ENCODE measurements around the gene ISCU. TPM values are rescaled to one million over a fixed set of nuclear protein-coding genes. Genes with fewer than 3 reads are reported as not detected.

Gene ISCU
- total and polyA plus RNA-seq, 2 donors (not counting 3 experiments of a cell fraction or from before 2014, with no cell fraction given): 74.8 to 78.6 TPM

DNA sequence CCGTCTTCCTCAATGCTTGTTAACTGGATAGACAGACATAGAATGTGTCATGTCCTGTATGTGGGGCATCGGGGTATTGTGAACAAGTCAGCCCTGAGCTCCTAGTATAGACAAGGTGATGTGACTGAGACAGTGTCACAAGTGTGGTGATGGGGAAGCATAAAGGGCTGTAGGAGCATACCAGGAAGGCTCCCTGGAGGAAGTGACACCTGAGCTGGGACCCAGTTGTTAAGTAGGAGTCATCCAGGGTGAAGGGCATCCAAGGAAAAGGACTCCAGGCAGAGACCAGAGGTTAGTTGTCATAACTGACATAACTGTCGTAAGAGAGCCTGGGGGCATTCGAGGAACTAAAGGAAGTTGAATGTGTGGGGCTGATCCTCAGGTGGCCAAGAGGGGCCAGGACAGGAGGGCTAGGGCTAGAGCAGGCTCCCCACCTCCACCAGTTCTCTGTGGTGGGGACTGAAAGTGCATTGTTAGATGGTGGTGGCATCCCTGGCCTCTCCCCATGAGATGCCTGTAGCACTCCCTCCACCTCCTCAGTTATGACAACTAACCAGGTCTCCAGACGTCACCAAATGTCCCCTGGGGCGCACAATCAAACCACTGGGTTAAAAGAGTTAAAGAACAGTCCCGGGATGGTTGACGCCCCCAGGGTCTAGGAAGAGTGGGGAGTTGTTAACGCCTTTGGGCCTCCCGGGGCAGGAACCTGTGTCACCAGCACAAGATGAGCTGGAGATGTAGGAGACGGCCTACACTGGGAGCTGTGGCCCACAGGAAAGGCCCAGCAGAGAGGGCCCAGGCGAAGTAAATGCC lies 44.9 kb upstream of the ISCU start:
- H2AFZ ChIP-seq (ENCODE audit: low read depth, low read length): no peak overlapping the region
- TF ChIP-seq MYC (IDR thresholded peaks at IDR 0.05; ENCODE audit: low read depth, low read length) (no peak), POLR2A (IDR thresholded peaks at IDR 0.05; ENCODE audit: low read depth, low read length) (no peak), JUN (IDR thresholded peaks at IDR 0.05; ENCODE audit: borderline replicate concordance, insufficient read depth, insufficient read length, low read depth) (no peak), POLR2AphosphoS5 (IDR thresholded peaks at IDR 0.05; ENCODE audit: insufficient read depth, low read depth, low read length) (no peak), GATA2 (IDR thresholded peaks at IDR 0.05; ENCODE audit: insufficient read depth, insufficient read length, low read depth, low read length) (no peak), EZH2 (IDR thresholded peaks at IDR 0.05; ENCODE audit: borderline replicate concordance, low read depth, low read length, severe bottlenecking) (no peak), FOS (IDR thresholded peaks at IDR 0.05; ENCODE audit: borderline replicate concordance, insufficient read depth, low read length) (no peak)
- TF ChIP-seq, protein P1, sequence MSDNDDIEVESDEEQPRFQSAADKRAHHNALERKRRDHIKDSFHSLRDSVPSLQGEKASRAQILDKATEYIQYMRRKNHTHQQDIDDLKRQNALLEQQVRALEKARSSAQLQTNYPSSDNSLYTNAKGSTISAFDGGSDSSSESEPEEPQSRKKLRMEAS (IDR thresholded peaks at IDR 0.05; ENCODE audit: insufficient read depth, insufficient read length): no peak
- no TSS peak for BruUV-seq (replicated peaks)
- H3K9me1 ChIP-seq (replicated peaks; ENCODE audit: control insufficient read depth, extremely low read depth, insufficient read depth, low read length): no peaks in the 10 kb centered on the region
- H3K9me3 ChIP-seq (replicated peaks; ENCODE audit: control insufficient read depth, insufficient read depth, low read length): no peaks in the 10 kb centered on the region
- ChIA-PET POLR2A (no interaction called here), CTCF (no interaction called here)
- FAIRE-seq (no peak), DNase-seq (ENCODE audit: low read depth, low spot score) (no peak)
- H3K4me3 ChIP-seq (replicated peaks in 1 of 3; ENCODE audit: insufficient read depth in 1 of 3, low read depth in 1 of 3, low read length in 3 of 3): no peak overlapping the region
- peaks cover 10 to 39% of the 10 kb centered on the region in 2 experiments for H3K36me3 ChIP-seq (ENCODE audit: control insufficient read depth in 2 of 2, extremely low read depth in 1 of 2, insufficient read depth in 2 of 2, low read length in 2 of 2)
- no peaks in the 10 kb centered on the region for H3K79me2 ChIP-seq (ENCODE audit: control insufficient read depth, insufficient read depth, low read length)
- no peak overlapping the region for H3K9ac ChIP-seq (replicated peaks; ENCODE audit: extremely low read depth, insufficient read depth, low read length)
- H3K27ac ChIP-seq (ENCODE audit: insufficient read depth, low read depth, low read length): no peak overlapping the region
- dilution Hi-C loops (cut with MboI; ENCODE audit: extremely low pct_ligation_motif_present, low sequenced_read_pairs) (no loop called here), intact Hi-C loops (cut with micrococcal nuclease) (loop anchor here (2.0 to 10.0 kb wide), 5 partner anchors 100 to 1423 kb away; partner anchors contain the start of genes CORO1C and CRY1)
- H3K4me2 ChIP-seq (ENCODE audit: insufficient read depth, low read length): no peak overlapping the region
- no peaks in the 10 kb centered on the region for H4K20me1 ChIP-seq (replicated peaks; ENCODE audit: control insufficient read depth, extremely low read depth, insufficient read depth, low read length)
- no peaks in the 10 kb centered on the region for H3K27me3 ChIP-seq (ENCODE audit: control insufficient read depth in 2 of 2, insufficient read depth in 2 of 2, low read length in 2 of 2)
- peaks cover 7% of the 10 kb centered on the region for H3K4me1 ChIP-seq (ENCODE audit: control insufficient read depth, extremely low read depth, insufficient read depth, low read length)
